ENCODE results near the gene MLX. TPM values are rescaled to one million over a fixed set of nuclear protein-coding genes. Genes with fewer than 3 reads are reported as not detected.

Gene MLX
- total RNA-seq, 2 donors from 2014 or later: 24.9 to 28.7 TPM

DNA sequence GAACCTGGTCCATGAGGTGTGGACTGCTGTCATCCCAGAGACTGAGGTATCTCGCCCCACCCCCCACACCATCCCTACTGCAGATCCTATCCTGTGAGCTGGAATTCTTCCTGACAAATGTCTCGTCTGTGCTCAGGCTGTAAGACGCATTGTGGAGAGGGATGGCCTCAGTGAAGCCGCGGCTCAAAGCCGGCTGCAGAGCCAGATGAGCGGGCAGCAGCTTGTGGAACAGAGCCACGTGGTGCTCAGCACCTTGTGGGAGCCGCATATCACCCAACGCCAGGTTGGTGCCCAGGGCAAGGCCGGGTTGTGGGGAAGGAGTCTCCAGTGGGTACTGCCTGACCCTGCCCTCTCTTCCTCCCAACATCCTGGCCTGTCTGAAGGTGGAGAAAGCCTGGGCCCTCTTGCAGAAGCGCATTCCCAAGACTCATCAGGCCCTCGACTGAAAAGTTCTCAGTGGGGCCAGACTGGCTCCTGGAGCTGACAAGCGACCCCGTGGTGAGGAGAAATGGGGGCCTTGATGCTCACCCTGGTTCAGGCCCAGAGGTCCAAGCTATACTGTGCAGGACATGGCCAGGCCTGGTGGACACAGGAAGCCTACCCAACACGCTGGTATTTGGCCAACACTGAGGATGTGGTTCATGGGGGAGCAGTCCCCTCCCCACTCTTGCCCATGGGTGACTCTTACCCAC, 1.2 kb upstream of the MLX start:
- intact Hi-C loops (cut with DNase I): no loop called here
- no peak for ATAC-seq
- Histone ChIP-seq H3K4me1 (peaks cover 64% of the 10 kb centered on the region), H3K4me3 (no peak overlapping the region), H3K27ac (peak overlapping the region in 3 of 4 donors; percentile 79 to 95 (median 92)), H3K36me3 (replicated peaks in 1 of 2; ENCODE audit: insufficient read depth in 1 of 2, low read depth in 2 of 2) (peaks cover 7 to 29% of the 10 kb centered on the region in 2 donors), H3K27me3 (no peaks in the 10 kb centered on the region), H3K9me3 (no peaks in the 10 kb centered on the region)
- DNase-seq: no peak
- WGBS, 2 donors: 91 to 93% methylated on average over 4 to 15 of the region's 16 CpGs
- TF ChIP-seq POLR2A (IDR thresholded peaks at IDR 0.05) (no peak), CTCF (IDR thresholded peaks at IDR 0.05) (no peak)

DNA sequence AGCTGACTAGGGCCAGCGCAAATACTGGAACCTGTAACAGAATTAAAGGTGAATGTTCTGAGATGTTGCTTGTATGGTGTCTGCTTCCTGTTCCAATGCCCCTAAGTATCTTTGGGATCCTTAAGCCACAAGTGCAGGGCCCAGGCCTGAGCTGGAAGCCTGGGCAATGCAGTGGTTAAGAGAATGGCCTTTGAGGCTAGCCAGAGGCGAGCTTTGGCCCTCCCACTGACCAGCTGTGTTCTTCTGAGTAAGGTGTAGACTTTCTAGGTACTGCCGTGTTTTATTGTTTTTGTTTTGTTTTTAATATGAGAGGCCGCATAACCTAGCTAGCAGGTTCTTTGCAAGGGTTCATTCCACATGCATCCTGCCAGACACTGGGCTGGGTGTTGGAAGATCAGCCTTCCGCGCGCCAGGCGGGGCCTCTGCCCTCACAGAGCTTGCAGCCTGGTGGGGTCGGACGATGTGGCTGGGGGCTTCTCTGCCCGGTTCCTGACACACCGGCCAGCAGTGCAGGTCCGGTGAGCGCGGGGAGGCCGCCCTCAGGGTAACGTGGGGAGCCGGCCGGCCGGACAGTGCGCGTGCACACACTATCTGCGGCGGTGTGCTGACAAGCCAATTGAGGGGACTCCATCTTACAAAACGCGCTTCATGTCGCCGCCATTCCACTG, 551 bp upstream of the MLX start:
- WGBS, 2 donors: 23 to 26% methylated on average over 19 to 28 of the region's 28 CpGs
- Histone ChIP-seq H3K4me1 (peaks cover 68% of the 10 kb centered on the region), H3K36me3 (replicated peaks in 1 of 2; ENCODE audit: insufficient read depth in 1 of 2, low read depth in 2 of 2) (peaks cover 7 to 31% of the 10 kb centered on the region in 2 donors), H3K27ac (peak overlapping the region; percentile 79 to 96 (median 94)), H3K27me3 (no peaks in the 10 kb centered on the region), H3K4me3 (no peak overlapping the region), H3K9me3 (no peaks in the 10 kb centered on the region)
- intact Hi-C loops (cut with DNase I): no loop called here
- no peak for DNase-seq
- no peak for TF ChIP-seq CTCF (IDR thresholded peaks at IDR 0.05)
- no peak for ATAC-seq

GRCh38 chr17:42568341-42569111, 1.6 kb downstream of the MLX start:
- DNase-seq: no peak
- H3K36me3 ChIP-seq (replicated peaks in 1 of 2; ENCODE audit: insufficient read depth in 1 of 2, low read depth in 2 of 2): peaks cover 7 to 39% of the 10 kb centered on the region in 2 donors
- H3K4me3 ChIP-seq: no peak overlapping the region

More at GRCh38 chr17:42568341-42569111, 1.6 kb downstream of the MLX start:
- no peak for TF ChIP-seq POLR2A (IDR thresholded peaks at IDR 0.05)
- TF ChIP-seq CTCF (IDR thresholded peaks at IDR 0.05): no peak
- 90 to 92% methylated on average over 14 of the region's 14 CpGs for WGBS, 2 donors
- no peaks in the 10 kb centered on the region for H3K9me3 ChIP-seq
- H3K4me1 ChIP-seq: peaks cover 64% of the 10 kb centered on the region
- no peak for ATAC-seq
- H3K27ac ChIP-seq: peak overlapping the region in 2 of 4 donors; percentile 5 to 95
- no peaks in the 10 kb centered on the region for H3K27me3 ChIP-seq
- intact Hi-C loops (cut with DNase I): no loop called here
